Right atrium auricular region (tissue), 2 donors: ENCODE measurements around the gene AQP2. TPM values are rescaled to one million over a fixed set of nuclear protein-coding genes. Genes with fewer than 3 reads are reported as not detected.

Experiments used
- DNase-seq: peaks from one replicate; pipeline ENCODE4 v3.0.0-alpha.2; 2019; ENCODE audit warnings: low spot score
- H3K27ac ChIP-seq, 2 donors: fragments of 200-600 bp; sonication (generic); 1 replicate in 1 of 2; 2 replicates in 1 of 2; pipeline ENCODE4 v1.5.1; 2016 to 2019
- H3K27me3 ChIP-seq, 2 donors: fragments of 200-600 bp; sonication (generic); one replicate each; pipeline versions ENCODE4 v1.5.1 to v1.6.0; 2017 to 2019
- H3K36me3 ChIP-seq: fragments of 200-600 bp; sonication (generic); one replicate; pipeline ENCODE4 v1.5.1; 2016
- H3K4me1 ChIP-seq, 2 donors: fragments of 200-600 bp; sonication (generic); one replicate each; pipeline versions ENCODE4 v1.5.1 to v1.6.0; 2017 to 2019
- H3K4me3 ChIP-seq, 2 donors: fragments of 200-600 bp; sonication (generic); 1 replicate in 1 of 2; 2 replicates in 1 of 2; pipeline ENCODE4 v1.5.1; 2017 to 2019; ENCODE audit warnings: mild to moderate bottlenecking in 1 of 2, moderate library complexity in 1 of 2
- H3K9me3 ChIP-seq, 2 donors: fragments of 200-600 bp; sonication (generic); one replicate each; pipeline ENCODE4 v1.5.1; 2019
- total RNA-seq, 2 donors: library from RNA; depleted of rRNA; stranded (reverse); fragments of >200 nt; gene quantifications; one replicate each; pipeline ENCODE4 v1.1.0, GENCODE V29; 2016
- TF ChIP-seq, protein P1 (sequence below), 2 donors: fragments of 200-600 bp; sonication (generic); IDR thresholded peaks; one replicate each; pipeline ENCODE4 v1.5.1; 2019; ENCODE audit warnings: antibody characterized with exemption in 2 of 2

AQP2 gene
- total RNA-seq, 2 donors from 2014 or later = 0.83 TPM; not detected in 1

DNA sequence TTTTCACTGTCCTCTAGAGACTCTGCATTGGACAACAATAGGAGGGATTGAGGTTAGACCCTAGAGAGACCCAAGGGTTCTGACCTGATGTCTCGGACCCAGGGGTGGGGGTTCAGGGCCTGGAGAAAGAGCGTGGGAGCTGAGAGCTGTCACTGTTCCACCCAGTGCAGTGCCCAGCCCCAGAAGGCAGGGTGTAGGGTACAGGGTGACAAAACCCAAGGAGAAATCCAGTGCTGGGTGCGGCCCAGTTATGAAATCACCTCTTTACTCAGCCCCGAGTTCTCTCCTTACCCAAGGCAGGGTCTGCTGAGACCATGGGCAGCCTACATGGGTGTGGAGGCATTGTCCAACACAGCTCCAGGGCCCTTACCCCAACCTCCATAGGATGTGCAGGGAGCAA, 2.6 kb downstream of the AQP2 start:
- H3K27me3 ChIP-seq = peaks cover 7% of the 10 kb centered on the region in 2 donors
- TF ChIP-seq, protein P1, sequence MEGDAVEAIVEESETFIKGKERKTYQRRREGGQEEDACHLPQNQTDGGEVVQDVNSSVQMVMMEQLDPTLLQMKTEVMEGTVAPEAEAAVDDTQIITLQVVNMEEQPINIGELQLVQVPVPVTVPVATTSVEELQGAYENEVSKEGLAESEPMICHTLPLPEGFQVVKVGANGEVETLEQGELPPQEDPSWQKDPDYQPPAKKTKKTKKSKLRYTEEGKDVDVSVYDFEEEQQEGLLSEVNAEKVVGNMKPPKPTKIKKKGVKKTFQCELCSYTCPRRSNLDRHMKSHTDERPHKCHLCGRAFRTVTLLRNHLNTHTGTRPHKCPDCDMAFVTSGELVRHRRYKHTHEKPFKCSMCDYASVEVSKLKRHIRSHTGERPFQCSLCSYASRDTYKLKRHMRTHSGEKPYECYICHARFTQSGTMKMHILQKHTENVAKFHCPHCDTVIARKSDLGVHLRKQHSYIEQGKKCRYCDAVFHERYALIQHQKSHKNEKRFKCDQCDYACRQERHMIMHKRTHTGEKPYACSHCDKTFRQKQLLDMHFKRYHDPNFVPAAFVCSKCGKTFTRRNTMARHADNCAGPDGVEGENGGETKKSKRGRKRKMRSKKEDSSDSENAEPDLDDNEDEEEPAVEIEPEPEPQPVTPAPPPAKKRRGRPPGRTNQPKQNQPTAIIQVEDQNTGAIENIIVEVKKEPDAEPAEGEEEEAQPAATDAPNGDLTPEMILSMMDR (IDR thresholded peaks at IDR 0.05) = no peak

DNA sequence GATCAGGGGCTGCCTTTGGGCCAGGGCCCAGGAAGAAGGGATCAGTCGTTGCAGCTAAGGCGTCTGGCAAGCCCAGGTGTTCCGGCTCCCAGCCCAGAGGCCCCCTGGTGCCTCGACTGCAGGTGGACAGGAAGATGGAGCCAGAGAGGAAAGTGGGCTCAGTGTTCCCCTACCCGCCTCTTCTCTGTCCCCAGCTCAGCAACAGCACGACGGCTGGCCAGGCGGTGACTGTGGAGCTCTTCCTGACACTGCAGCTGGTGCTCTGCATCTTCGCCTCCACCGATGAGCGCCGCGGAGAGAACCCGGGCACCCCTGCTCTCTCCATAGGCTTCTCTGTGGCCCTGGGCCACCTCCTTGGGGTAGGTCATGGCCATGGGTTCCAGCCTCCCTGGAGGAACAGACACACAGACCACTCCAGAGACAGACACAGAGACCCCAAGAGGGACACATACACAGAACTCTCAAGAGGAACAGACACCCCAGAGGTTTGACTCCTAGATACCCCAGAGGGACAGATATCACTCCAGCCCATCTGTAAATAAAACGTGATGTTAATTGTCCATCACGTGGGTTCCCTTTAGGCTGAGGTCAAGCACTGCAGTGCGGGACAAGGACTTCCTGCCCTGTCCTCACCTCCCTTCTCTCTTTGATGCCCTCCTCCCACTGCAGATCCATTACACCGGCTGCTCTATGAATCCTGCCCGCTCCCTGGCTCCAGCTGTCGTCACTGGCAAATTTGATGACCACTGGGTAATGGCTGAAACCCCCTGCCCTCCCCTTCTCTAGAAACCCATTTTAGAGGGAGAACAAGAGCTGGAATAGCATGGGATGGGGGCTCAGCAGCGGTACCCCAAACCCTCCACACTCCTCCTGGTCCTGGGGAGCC, 3.7 kb downstream of the AQP2 start:
- no peak for DNase-seq
- H3K4me1 ChIP-seq = peaks cover 0 to 6% of the 10 kb centered on the region in 2 donors
- TF ChIP-seq, protein P1 (IDR thresholded peaks at IDR 0.05) = no peak
- no peaks in the 10 kb centered on the region for H3K36me3 ChIP-seq
- H3K27ac ChIP-seq = no peak overlapping the region
- no peak overlapping the region for H3K4me3 ChIP-seq
- H3K27me3 ChIP-seq = peaks cover 7% of the 10 kb centered on the region in 2 donors
- no peaks in the 10 kb centered on the region for H3K9me3 ChIP-seq

More for the DNA sequence above, 2.6 kb downstream of the AQP2 start:
- H3K9me3 ChIP-seq = no peaks in the 10 kb centered on the region
- no peak for DNase-seq
- H3K4me1 ChIP-seq = peaks cover 0 to 6% of the 10 kb centered on the region in 2 donors
- H3K4me3 ChIP-seq = no peak overlapping the region
- no peaks in the 10 kb centered on the region for H3K36me3 ChIP-seq
- no peak overlapping the region for H3K27ac ChIP-seq

DNA sequence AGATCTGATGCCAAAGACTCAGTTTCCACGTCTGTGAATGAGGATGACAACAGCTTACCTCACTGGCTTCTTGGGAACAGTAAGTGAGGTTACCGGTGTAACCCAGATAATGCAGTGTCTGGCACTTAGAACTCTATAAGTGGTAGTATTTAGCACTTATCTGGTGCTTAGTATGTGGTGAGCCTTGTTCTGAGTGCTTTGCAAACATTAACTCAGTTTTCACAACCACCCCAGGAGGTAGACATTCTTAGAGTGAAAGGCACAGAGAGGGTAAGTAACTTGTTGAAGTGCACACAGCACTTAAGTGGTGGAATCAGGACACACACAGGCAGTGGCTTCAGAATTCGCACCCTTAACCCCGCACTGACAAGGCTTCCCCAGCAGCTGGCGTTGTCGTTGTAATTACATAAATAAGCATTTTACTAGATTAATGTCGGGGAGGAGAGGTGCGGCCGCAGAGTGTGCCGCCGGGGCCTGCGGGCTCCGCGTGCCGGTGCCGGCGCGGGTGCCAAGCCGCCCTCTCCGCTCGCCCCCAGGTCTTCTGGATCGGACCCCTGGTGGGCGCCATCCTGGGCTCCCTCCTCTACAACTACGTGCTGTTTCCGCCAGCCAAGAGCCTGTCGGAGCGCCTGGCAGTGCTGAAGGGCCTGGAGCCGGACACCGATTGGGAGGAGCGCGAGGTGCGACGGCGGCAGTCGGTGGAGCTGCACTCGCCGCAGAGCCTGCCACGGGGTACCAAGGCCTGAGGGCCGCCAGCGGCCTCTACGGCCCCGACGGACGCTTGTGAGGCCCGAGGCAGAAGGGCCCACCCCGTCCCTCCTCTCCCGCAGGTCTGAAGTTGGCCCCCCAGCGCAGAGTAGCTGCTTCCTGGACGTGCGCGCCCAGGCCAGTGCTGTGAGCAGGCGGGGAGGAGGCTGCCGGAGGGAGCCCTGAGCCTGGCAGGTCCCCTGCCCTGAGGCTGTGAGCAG, 4.6 kb downstream of the AQP2 start:
- no peak for DNase-seq
- Histone ChIP-seq H3K27me3 (peaks cover 7% of the 10 kb centered on the region in 2 donors), H3K4me1 (peaks cover 0 to 14% of the 10 kb centered on the region in 2 donors), H3K36me3 (no peaks in the 10 kb centered on the region), H3K9me3 (no peaks in the 10 kb centered on the region), H3K4me3 (no peak overlapping the region), H3K27ac (no peak overlapping the region)
- TF ChIP-seq, protein P1 (IDR thresholded peaks at IDR 0.05) = no peak

DNA sequence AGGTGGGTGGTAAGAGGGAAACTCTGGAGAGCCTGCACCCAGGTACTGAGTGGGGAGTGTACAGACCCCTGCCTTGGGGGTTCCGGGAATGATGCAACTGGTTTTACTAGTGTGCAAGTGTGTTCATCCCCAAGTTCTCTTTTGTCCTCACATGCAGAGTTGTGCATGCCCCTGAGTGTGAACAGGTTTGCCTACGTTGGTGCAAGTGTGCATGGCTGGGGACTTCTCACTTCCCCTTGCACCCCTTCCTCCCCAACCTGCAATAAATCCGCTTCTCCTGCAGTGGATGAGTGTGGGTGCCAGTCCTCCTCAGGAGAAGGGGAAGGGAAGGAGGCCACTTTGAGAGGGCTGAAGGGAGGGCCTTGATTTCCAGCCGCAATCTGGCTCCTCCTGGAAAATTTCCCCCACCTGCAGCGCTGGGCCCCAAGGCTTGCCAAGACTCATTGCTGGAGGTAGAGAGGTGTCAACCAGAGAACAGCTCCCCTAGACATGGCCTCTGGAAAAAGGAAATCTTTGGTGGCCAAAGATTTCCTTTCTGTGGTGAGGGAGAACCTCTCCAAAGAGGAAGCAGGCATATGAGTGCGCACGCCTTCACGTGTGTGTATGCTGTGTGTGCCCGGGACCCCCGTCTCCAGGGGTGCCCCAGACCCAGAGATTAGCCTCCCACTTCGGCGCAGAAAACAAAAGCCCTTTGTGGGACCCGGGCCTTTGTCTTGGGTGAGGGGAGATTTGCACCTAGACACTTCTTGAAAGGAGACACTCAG, 5.5 kb downstream of the AQP2 start:
- no peak overlapping the region for H3K27ac ChIP-seq
- H3K4me3 ChIP-seq = no peak overlapping the region
- TF ChIP-seq, protein P1 (IDR thresholded peaks at IDR 0.05) = no peak
- DNase-seq = no peak
- H3K36me3 ChIP-seq = no peaks in the 10 kb centered on the region
- peaks cover 0 to 17% of the 10 kb centered on the region in 2 donors for H3K4me1 ChIP-seq
- no peaks in the 10 kb centered on the region for H3K9me3 ChIP-seq
- H3K27me3 ChIP-seq = peaks cover 7% of the 10 kb centered on the region in 2 donors
